Cardiac muscle cell (in vitro differentiated cells and primary cell): Measurements from ENCODE around the gene AGA. TPM values are rescaled to one million over a fixed set of nuclear protein-coding genes. Genes with fewer than 3 reads are reported as not detected.
A peak's percentile ranks its signal among the peaks of the same experiment; 100 is the strongest.

ENCODE experiments used
- DNase-seq, 2 donors: peaks; one replicate each; pipeline versions ENCODE4 v3.0.0 to v3.0.0-alpha.2; 2010 to 2017; ENCODE audit warnings: low read depth in 1 of 2, low spot score in 1 of 2
- H3K27ac ChIP-seq: fragments of 200-600 bp; sonication (generic); 2 replicates; pipeline ENCODE4 v1.5.1; 2016
- H3K27me3 ChIP-seq: fragments of 200-600 bp; sonication (generic); 2 replicates; pipeline ENCODE4 v1.6.0; 2016; ENCODE audit warnings: control low read depth
- H3K36me3 ChIP-seq: fragments of 200-600 bp; sonication (generic); 2 replicates; pipeline ENCODE4 v1.5.1; 2016; ENCODE audit warnings: control low read depth
- H3K4me1 ChIP-seq: fragments of 200-600 bp; sonication (generic); 2 replicates; pipeline ENCODE4 v1.8.1; 2017; ENCODE audit warnings: low read depth, mild to moderate bottlenecking, mixed run types
- H3K4me3 ChIP-seq: fragments of 200-600 bp; sonication (generic); 2 replicates; pipeline ENCODE4 v1.5.1; 2016; ENCODE audit warnings: mild to moderate bottlenecking
- H3K9me3 ChIP-seq: fragments of 200-600 bp; sonication (generic); 2 replicates; pipeline ENCODE4 v1.5.1; 2017; ENCODE audit warnings: low read depth, mild to moderate bottlenecking, control low read depth
- CTCF ChIP-seq: IDR thresholded peaks from 2 replicates; pipeline ENCODE4 v1.5.1; 2012; ENCODE audit warnings: low read depth, mild to moderate bottlenecking, low read length
- polyA plus RNA-seq: library from polyadenylated mRNA; unstranded; fragments of >200 nt; fragmentation: Nextera tagmentation; extraction: Ambion mirVana; gene quantifications from 2 replicates; pipeline ENCODE4 v1.2.1, GENCODE V29; 2016
- total RNA-seq: library from RNA; depleted of rRNA; stranded (reverse); fragments of >200 nt; gene quantifications from 2 replicates; pipeline ENCODE4 v1.2.3, GENCODE V29; 2016

AGA gene
- total and polyA plus RNA-seq, 2 experiments from 2014 or later: 4.0 to 7.2 TPM

DNA sequence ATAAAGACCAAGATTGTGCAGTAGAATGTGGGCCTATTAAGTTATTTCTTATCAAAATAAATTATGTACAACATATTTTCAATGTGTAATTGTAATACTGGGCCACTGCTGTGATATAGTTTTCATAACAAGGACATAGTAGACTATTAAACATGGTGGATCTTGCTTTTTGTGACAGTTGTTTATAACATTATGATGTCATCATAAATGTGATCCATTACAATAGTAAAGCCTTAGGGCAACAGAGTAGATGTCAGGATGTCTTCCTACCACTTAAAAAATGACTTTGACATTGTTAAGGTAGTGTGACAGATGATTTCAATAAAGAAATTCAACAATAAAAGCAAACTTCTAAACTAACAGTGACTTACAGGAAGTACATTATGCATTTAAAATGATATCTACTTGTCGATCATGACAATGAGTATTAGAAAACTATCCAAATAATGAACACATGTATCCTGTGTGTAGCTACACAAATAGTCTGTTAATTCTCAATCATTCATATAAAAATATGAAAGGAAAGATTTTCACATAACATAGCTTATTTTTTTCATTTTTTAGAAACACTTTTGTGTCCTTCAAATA lies 5.3 kb upstream of the AGA start:
- H3K27ac ChIP-seq: no peak overlapping the region
- no peak overlapping the region for H3K4me3 ChIP-seq
- peaks cover 4% of the 10 kb centered on the region for H3K4me1 ChIP-seq
- H3K27me3 ChIP-seq: no peaks in the 10 kb centered on the region
- H3K9me3 ChIP-seq: no peaks in the 10 kb centered on the region
- DNase-seq: no peak
- H3K36me3 ChIP-seq: no peaks in the 10 kb centered on the region
- no peak for TF ChIP-seq CTCF

DNA sequence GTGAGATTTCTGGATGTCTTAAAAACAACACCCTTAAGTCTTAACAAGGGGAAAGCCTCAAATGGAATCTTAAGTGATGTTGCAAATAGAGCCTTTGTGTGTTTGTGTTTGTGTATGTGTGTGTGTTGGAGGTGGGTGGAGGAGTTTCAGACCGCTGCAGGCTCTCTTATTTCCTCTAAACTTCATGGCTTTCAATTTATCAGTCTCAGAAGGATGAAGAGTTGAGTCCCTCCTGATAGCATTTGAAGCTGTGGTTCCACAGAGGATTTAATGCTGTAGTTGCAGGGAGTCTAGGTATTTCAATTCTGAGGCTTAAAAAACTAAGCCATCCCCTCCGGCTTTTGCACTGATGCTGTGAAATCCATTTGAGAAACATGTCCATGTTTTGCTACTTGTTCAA lies 4.3 kb upstream of the AGA start:
- Histone ChIP-seq H3K4me3 (no peak overlapping the region), H3K9me3 (no peaks in the 10 kb centered on the region), H3K27me3 (no peaks in the 10 kb centered on the region), H3K4me1 (peaks cover 4% of the 10 kb centered on the region), H3K27ac (no peak overlapping the region), H3K36me3 (no peaks in the 10 kb centered on the region)
- TF ChIP-seq CTCF: no peak
- DNase-seq: no peak

GRCh38 chr4:177444911-177445736 lies 2.9 kb upstream of the AGA start:
- no peak for TF ChIP-seq CTCF
- H3K9me3 ChIP-seq: no peaks in the 10 kb centered on the region
- H3K36me3 ChIP-seq: no peaks in the 10 kb centered on the region
- peaks cover 10% of the 10 kb centered on the region for H3K4me1 ChIP-seq
- H3K27ac ChIP-seq: no peak overlapping the region
- no peak for DNase-seq
- no peaks in the 10 kb centered on the region for H3K27me3 ChIP-seq
- no peak overlapping the region for H3K4me3 ChIP-seq

DNA sequence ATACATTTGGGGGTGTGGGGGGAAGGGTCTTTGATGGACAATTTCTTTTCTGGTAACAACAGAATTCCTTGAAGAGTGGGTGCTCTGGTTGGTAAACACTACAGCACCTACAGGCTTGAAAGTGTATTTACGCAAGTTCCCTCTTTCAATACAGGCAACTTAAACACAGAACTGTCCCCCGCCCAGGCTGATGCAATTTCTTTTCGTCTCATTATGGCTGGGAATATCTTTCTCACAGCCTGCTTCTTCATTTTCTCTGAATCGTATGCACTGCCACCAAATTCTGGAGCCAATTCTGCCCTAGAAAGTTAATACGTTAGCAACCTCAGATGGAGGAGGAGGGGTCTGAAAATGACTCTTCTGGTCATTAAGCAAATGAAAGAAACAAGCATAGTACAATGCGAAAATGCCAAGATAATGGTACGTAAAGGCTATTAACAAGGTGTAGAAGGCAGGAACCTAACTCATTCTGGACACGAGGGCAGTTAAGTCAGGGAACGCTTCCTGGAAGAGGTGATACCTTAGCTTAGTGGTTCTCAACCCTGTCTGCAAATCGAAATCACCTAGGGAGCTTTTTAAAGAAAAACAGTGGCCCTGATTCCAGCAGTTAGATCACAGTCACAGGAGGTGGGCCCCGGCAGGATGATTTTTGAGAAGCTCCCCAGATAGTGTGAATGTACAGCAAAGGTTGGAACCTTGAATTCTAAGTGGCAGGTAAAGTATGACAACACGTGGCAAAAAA lies 1.0 kb downstream of the AGA start:
- Histone ChIP-seq H3K27me3 (no peaks in the 10 kb centered on the region), H3K36me3 (no peaks in the 10 kb centered on the region), H3K4me3 (peak overlapping the region; percentile 42), H3K27ac (peak overlapping the region; percentile 90), H3K4me1 (peaks cover 7% of the 10 kb centered on the region), H3K9me3 (no peaks in the 10 kb centered on the region)
- peak; percentile 14 for TF ChIP-seq CTCF
- peak in 1 of 2 donors; percentile 57 for DNase-seq

GRCh38 chr4:177436456-177436855 lies 5.8 kb downstream of the AGA start:
- no peaks in the 10 kb centered on the region for H3K9me3 ChIP-seq
- DNase-seq: no peak
- H3K4me3 ChIP-seq: no peak overlapping the region
- no peaks in the 10 kb centered on the region for H3K27me3 ChIP-seq
- no peak for TF ChIP-seq CTCF
- H3K4me1 ChIP-seq: peaks cover 5% of the 10 kb centered on the region
- no peaks in the 10 kb centered on the region for H3K36me3 ChIP-seq
- no peak overlapping the region for H3K27ac ChIP-seq
